GM12878 (cell line): ENCODE data around the gene PCSK6. TPM values are rescaled to one million over a fixed set of nuclear protein-coding genes. Genes with fewer than 3 reads are reported as not detected.

Experiments
- ATAC-seq: fragments of 200-7000 bp; cut with Tn5 transposase; 3 replicates; pipeline ENCODE4 v1.9.1; 2020; ENCODE audit warnings: mild to moderate bottlenecking, moderate library complexity
- Bru-seq: library from RNA; stranded (reverse); fragments of 400-500 nt; gene quantifications from one replicate; lab custom pipeline; 2021; lab: Mats Ljungman, UMichigan
- BruChase-seq, 2 experiments: library from RNA; stranded (reverse); fragments of 400-500 nt; gene quantifications; one replicate each; lab custom pipeline; 2021; lab: Mats Ljungman, UMichigan
- BruUV-seq: library from RNA; stranded (reverse); fragments of 400-500 nt; replicated peaks from 2 replicates; lab custom pipeline; 2021; lab: Mats Ljungman, UMichigan
- CTCF ChIA-PET: fragments of 300-600 bp; sonication (Branson Sonifier 250); formaldehyde crosslinking; extraction: SDS; loops from one replicate; lab custom pipeline; 2021; ENCODE audit warnings: inconsistent platforms; lab: Yijun Ruan, JAX
- POLR2A ChIA-PET: fragments of 350-600 bp; formaldehyde crosslinking; extraction: SDS; loops from one replicate; lab custom pipeline; 2021; ENCODE audit warnings: inconsistent platforms; lab: Charles Lee
- RAD21 ChIA-PET: fragments of 300-600 bp; sonication (Branson Sonifier 250); formaldehyde crosslinking; loops from one replicate; lab custom pipeline; 2023; ENCODE audit warnings: antibody characterized with exemption; ENCODE audit not compliant: unreplicated experiment; lab: Charles Lee
- SMC1A ChIA-PET: fragments of 300-600 bp; sonication (Branson Sonifier 250); formaldehyde crosslinking; loops from one replicate; lab custom pipeline; 2023; ENCODE audit not compliant: unreplicated experiment, uncharacterized antibody; lab: Charles Lee
- DNase-seq: peaks from one replicate; pipeline ENCODE4 v3.0.0-alpha.2; 2011; ENCODE audit warnings: low read depth, low spot score
- FAIRE-seq: peaks from 3 replicates; lab custom pipeline; 2011; peaks lifted over from hg19 to GRCh38; lab: Jason Lieb, UNC
- H2AFZ ChIP-seq: 2 replicates; pipeline ENCODE4 v1.6.0; 2011; ENCODE audit warnings: low read depth, low read length, control low read depth; ENCODE audit not compliant: control insufficient read depth
- H3K27ac ChIP-seq: 2 replicates; pipeline ENCODE4 v1.5.1; 2011; ENCODE audit warnings: control low read depth; ENCODE audit not compliant: control insufficient read depth, insufficient read depth
- H3K27me3 ChIP-seq, 2 experiments: replicated peaks in 1 of 2; 2 replicates each; pipeline versions ENCODE4 v1.6.0 to v1.6.1; 2011; ENCODE audit warnings: low read length in 1 of 2; ENCODE audit not compliant: control insufficient read depth in 2 of 2, insufficient read depth in 2 of 2
- H3K36me3 ChIP-seq, 2 experiments: 2 replicates each; pipeline ENCODE4 v1.5.1; 2011; ENCODE audit warnings: low read length in 1 of 2; ENCODE audit not compliant: control insufficient read depth in 2 of 2, insufficient read depth in 2 of 2
- H3K4me1 ChIP-seq: 2 replicates; pipeline ENCODE4 v1.6.1; 2011; ENCODE audit warnings: mild to moderate bottlenecking, low read length, moderate library complexity, mixed read lengths; ENCODE audit not compliant: control insufficient read depth, insufficient read depth
- H3K4me2 ChIP-seq: 2 replicates; pipeline ENCODE4 v1.6.0; 2011; ENCODE audit warnings: control low read depth; ENCODE audit not compliant: control insufficient read depth, insufficient read depth
- H3K4me3 ChIP-seq: fragments of 200-600 bp; sonication (generic); 2 replicates; pipeline ENCODE4 v1.5.1; 2016
- H3K79me2 ChIP-seq: 2 replicates; pipeline ENCODE4 v1.6.0; 2011; ENCODE audit warnings: low read length; ENCODE audit not compliant: control insufficient read depth, insufficient read depth
- H3K9ac ChIP-seq: 2 replicates; pipeline ENCODE4 v1.8.0; 2011; ENCODE audit warnings: low read length, control low read depth, mixed read lengths; ENCODE audit not compliant: control insufficient read depth, insufficient read depth
- H3K9me3 ChIP-seq: replicated peaks from 3 replicates; pipeline ENCODE4 v1.5.1; 2011; ENCODE audit warnings: mild to moderate bottlenecking, low read length; ENCODE audit not compliant: control insufficient read depth, insufficient read depth
- H4K20me1 ChIP-seq: 2 replicates; pipeline ENCODE4 v1.6.0; 2011; ENCODE audit not compliant: control insufficient read depth, insufficient read depth
- PAX8 ChIP-seq: fragments of 450-650 bp; IDR thresholded peaks from 2 replicates; pipeline ENCODE4 v1.6.1; 2017; ENCODE audit warnings: mild to moderate bottlenecking, moderate library complexity
- SMC3 ChIP-seq: IDR thresholded peaks from 2 replicates; pipeline ENCODE4 v1.6.1; 2011; ENCODE audit warnings: low read length, improper control_type of control experiment, borderline replicate concordance
- STAT3 ChIP-seq: IDR thresholded peaks from 2 replicates; pipeline ENCODE4 v1.6.1; 2011; ENCODE audit warnings: low read depth, low read length, improper control_type of control experiment
- ZNF217 ChIP-seq: fragments of 450-650 bp; IDR thresholded peaks from 2 replicates; pipeline ENCODE4 v1.6.1; 2017; ENCODE audit warnings: antibody characterized with exemption, mild to moderate bottlenecking
- WGBS: methylation state at CpG from one replicate; pipeline ENCODE4 v1.1.6; 2016; ENCODE audit warnings: low lambda C conversion rate; ENCODE audit not compliant: insufficient replicate concordance, insufficient coverage; ENCODE audit errors: missing lambda C conversion rate; 5-methylcytosine and 5-hydroxymethylcytosine counted together
- in situ Hi-C: fragments of 300-500 bp; cut with MboI; formaldehyde crosslinking; loops from 9 replicates; pipeline ENCODE4 v1.14.3; 2018; ENCODE audit warnings: mixed read lengths
- intact Hi-C: fragments of 100-400 bp; cut with micrococcal nuclease; formaldehyde crosslinking; loops from one replicate; pipeline ENCODE4 v1.14.2; 2022; ENCODE audit not compliant: unreplicated experiment
- long read RNA-seq, 2 experiments: library from polyadenylated mRNA; unstranded; transcript quantifications; one replicate each; pipeline ENCODE4 v2.0.0, GENCODE V29; 2019 to 2020
- polyA minus RNA-seq, 3 experiments: library from RNA; depleted of rRNA, polyadenylated mRNA; stranded (reverse); fragments of >200 nt; gene quantifications; 2 replicates each; pipeline ENCODE4 v1.2.3, GENCODE V29; 2011
- polyA plus RNA-seq, 11 experiments: library from polyadenylated mRNA; depleted of rRNA in 4 of 11; unstranded in 6 of 11; stranded (reverse) in 5 of 11; fragments of >200 nt; fragmentation: Nextera tagmentation in 4 of 11; fragmentation: Illumina TruSeq in 1 of 11; extraction: Ambion mirVana in 4 of 11; extraction: Trizol in 1 of 11; gene quantifications; 1 replicate in 1 of 11; 2 replicates in 10 of 11; pipeline versions ENCODE4 v1.2.1 to v1.2.3, GENCODE V29; 2011 to 2016; ENCODE audit warnings: inconsistent platforms in 2 of 11, missing spikeins in 2 of 11, low read depth in 1 of 11
- total RNA-seq, 4 experiments: library from RNA; depleted of rRNA in 3 of 4; stranded (reverse); fragments of >200 nt in 3 of 4; fragmentation: Illumina TruSeq in 1 of 4; extraction: Trizol in 1 of 4; gene quantifications; 2 replicates each; pipeline versions ENCODE4 v1.2.1 to v1.2.3, GENCODE V29; 2013 to 2021
- TF ChIP-seq, protein P1 (sequence below): IDR thresholded peaks from 2 replicates; pipeline ENCODE4 v1.6.1; 2011; ENCODE audit warnings: borderline replicate concordance, low read depth, mild to moderate bottlenecking, moderate library complexity, mixed read lengths, low read length; ENCODE audit not compliant: insufficient read depth; ENCODE audit errors: extremely low read length

Gene PCSK6
- not detected in 2 replicates for total RNA-seq (2013; cell fraction: nucleolus; rRNA removed)
- total RNA-seq (2014; rRNA removed) (not detected in 2 replicates), total RNA-seq (2014; rRNA removed; fragmentation: Illumina TruSeq; extraction: Trizol) (not detected in 2 replicates), total RNA-seq (2021) (0.28 and 0.35 TPM in 2 replicates), polyA plus RNA-seq (2011; rRNA removed) (0.20 TPM in 1 of 2 replicates, not detected in the other), polyA plus RNA-seq (2014; fragmentation: Illumina TruSeq; extraction: Trizol) (not detected in 2 replicates), polyA plus RNA-seq (2014; fragmentation: Nextera tagmentation; extraction: Ambion mirVana) (under 1 TPM; 0.19 to 0.22 TPM), polyA plus RNA-seq (2014; rRNA removed) (not detected in 2 replicates), polyA plus RNA-seq (2016; fragmentation: Nextera tagmentation; extraction: Ambion mirVana) (under 1 TPM; 0.44 to 0.67 TPM), polyA minus RNA-seq (2011; rRNA and poly(A)+ RNA removed) (not detected in 2 replicates), Bru-seq, nascent RNA (percentile 10 among the genes with signal in this experiment), BruChase-seq, experiment 1, labeled RNA remaining after a 6-hour chase (percentile 9 among the genes with signal in this experiment), BruChase-seq, experiment 2, labeled RNA remaining after a 2-hour chase (percentile 10 among the genes with signal in this experiment)
- polyA plus RNA-seq (2011; ENCODE audit: low read depth): 0.21 TPM
- 0.17 TPM in 1 of 2 replicates, not detected in the other for polyA plus RNA-seq (2011; cell fraction: cytosol; rRNA removed)
- polyA plus RNA-seq (2011; cell fraction: nucleus; rRNA removed): 0.13 TPM in 1 of 2 replicates, not detected in the other
- polyA plus RNA-seq (2012): 0.69 and 0.73 TPM in 2 replicates
- 1.5 and 2.0 TPM in 2 replicates for polyA minus RNA-seq (2011; cell fraction: cytosol; rRNA and poly(A)+ RNA removed)
- polyA minus RNA-seq (2011; cell fraction: nucleus; rRNA and poly(A)+ RNA removed): not detected in 2 replicates
- long read RNA-seq, experiment 1: 0 reads
- long read RNA-seq, experiment 2, partial matches to known transcripts: 0 of 7 reads
- long read RNA-seq, experiment 2, other reads (novel, unspliced or antisense): 7 of 7 reads

GRCh38 chr15:101489599-101490407 lies at the start of gene PCSK6:
Gene PCSK6, minus strand, starts transcription at chr15:101489707. Its CDS starts 37 bp downstream, at chr15:101489670.
- TF ChIP-seq STAT3 (no peak), PAX8 (no peak), SMC3 (no peak), ZNF217 (no peak)
- TF ChIP-seq, protein P1, sequence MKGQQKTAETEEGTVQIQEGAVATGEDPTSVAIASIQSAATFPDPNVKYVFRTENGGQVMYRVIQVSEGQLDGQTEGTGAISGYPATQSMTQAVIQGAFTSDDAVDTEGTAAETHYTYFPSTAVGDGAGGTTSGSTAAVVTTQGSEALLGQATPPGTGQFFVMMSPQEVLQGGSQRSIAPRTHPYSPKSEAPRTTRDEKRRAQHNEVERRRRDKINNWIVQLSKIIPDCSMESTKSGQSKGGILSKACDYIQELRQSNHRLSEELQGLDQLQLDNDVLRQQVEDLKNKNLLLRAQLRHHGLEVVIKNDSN: no peak
- in situ Hi-C loops (no loop called here), intact Hi-C loops (no loop called here)
- FAIRE-seq (no peak), ATAC-seq (no peak), DNase-seq (no peak)
- Histone ChIP-seq H3K9ac (no peak within 1 kb of the TSS), H2AFZ (no peak within 1 kb of the TSS), H3K79me2 (no peaks in the 10 kb centered on the region), H3K27me3 (peaks cover 2 to 5% of the 10 kb centered on the region in 2 experiments; a peak in 3 of 4 replicates), H4K20me1 (no peaks in the 10 kb centered on the region), H3K36me3 (no peaks in the 10 kb centered on the region), H3K4me2 (no peak within 1 kb of the TSS), H3K4me3 (no peak within 1 kb of the TSS), H3K9me3 (no peaks in the 10 kb centered on the region; the same call in 2 of the 3 replicates), H3K27ac (no peak within 1 kb of the TSS), H3K4me1 (no peaks in the 10 kb centered on the region)
- 48% methylated on average over 55 of the region's 111 CpGs for WGBS
- ChIA-PET POLR2A (no interaction called here), CTCF (no interaction called here), RAD21 (no interaction called here), SMC1A (no interaction called here)
- no TSS peak for BruUV-seq
